GM12864 (cell line): ENCODE measurements around the gene CHID1.

Experiments
- DNase-seq: peaks from one replicate; pipeline ENCODE4 v3.0.0-alpha.2; 2011; ENCODE audit warnings: low read depth
- H3K4me3 ChIP-seq: 2 replicates; pipeline ENCODE4 v1.5.1; 2011; ENCODE audit warnings: mild to moderate bottlenecking, low read depth, low read length, control low read depth
- TF ChIP-seq, protein P1 (sequence below): IDR thresholded peaks from 2 replicates; pipeline ENCODE4 v1.5.1; 2011; ENCODE audit warnings: low read depth, mild to moderate bottlenecking, moderate library complexity, low read length, control low read depth, inconsistent platforms; ENCODE audit errors: missing control alignments

The CHID1 gene

DNA sequence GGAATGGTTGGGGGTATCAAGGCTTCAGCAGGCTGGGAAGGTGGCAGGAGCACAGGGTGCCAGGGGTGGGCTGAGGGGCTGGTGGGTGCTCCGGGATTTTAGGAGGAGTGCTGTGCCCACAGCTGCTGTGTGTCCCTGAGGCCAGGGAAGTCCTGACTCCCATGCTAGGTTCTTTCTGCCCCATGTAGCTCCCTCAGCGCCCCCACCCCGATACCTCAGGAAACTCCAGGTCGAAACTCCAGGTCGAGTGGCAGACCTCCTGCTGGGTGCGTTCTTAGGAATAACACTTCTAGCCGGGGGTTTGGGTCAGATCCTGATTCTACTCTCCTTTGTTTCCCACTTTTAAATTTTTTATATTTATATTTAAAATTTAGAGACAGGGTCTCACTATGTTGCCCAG lies 23.3 kb upstream of the CHID1 start:
- TF ChIP-seq, protein P1, sequence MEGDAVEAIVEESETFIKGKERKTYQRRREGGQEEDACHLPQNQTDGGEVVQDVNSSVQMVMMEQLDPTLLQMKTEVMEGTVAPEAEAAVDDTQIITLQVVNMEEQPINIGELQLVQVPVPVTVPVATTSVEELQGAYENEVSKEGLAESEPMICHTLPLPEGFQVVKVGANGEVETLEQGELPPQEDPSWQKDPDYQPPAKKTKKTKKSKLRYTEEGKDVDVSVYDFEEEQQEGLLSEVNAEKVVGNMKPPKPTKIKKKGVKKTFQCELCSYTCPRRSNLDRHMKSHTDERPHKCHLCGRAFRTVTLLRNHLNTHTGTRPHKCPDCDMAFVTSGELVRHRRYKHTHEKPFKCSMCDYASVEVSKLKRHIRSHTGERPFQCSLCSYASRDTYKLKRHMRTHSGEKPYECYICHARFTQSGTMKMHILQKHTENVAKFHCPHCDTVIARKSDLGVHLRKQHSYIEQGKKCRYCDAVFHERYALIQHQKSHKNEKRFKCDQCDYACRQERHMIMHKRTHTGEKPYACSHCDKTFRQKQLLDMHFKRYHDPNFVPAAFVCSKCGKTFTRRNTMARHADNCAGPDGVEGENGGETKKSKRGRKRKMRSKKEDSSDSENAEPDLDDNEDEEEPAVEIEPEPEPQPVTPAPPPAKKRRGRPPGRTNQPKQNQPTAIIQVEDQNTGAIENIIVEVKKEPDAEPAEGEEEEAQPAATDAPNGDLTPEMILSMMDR, result no peak
- H3K4me3 ChIP-seq, result no peak overlapping the region

DNA sequence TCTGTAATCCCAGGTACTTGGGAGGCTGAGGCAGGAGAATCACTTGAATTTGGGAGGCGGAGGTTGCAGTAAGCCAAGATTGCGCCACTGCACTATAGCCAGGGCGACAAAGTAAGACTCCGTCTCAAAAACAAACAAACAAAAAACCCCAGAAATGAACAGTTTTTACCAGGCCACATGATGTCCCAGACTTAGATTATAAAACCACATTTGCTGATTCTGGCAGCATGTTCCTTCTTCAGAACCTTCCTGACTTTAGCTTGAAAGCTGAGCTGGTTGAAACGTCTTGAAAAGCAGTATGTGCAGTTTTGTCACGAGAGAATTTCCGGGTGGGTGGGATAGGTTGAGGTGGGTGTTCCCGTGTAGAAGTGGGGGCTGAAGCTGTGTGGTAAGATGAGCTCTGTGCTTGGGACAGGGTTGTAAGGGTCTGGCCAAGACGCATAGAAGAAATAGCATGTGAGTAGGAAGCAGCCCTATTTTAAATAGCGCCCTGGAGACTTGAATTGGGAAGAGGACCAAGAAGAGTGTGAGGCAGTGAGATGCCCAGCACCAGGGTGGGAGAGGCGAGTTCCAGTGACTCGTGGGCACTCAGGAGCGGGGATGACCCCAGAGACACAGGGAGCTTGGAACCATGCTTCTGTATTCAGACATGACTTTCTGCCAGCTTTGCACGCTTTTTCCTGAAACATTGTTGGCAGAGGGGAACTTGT lies 22.7 kb upstream of the CHID1 start:
- TF ChIP-seq, protein P1, result no peak
- H3K4me3 ChIP-seq, result no peak overlapping the region
- no peak for DNase-seq

More for the DNA sequence above, 23.3 kb upstream of the CHID1 start:
- no peak for DNase-seq

DNA sequence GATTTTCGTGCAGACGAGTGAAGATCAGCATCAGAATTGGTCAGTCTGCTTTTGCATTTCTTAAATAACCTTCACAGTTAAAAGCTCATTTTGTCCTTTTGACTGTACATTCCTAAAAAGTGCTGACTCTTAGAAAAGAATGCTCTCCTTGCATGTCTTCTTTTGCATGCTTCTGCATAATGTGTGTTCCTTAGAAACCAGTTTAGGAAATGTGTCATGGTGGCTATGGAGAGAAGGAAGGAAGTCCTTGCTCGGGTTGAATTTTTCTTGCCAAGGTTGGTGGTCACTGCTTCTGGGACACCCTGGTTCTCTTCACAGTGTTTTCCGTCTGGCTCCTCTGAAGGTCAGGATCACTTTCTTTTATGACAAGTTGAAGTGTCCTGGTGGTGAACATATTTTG lies 21.8 kb upstream of the CHID1 start:
- H3K4me3 ChIP-seq, result no peak overlapping the region
- DNase-seq, result no peak
- TF ChIP-seq, protein P1, result no peak

DNA sequence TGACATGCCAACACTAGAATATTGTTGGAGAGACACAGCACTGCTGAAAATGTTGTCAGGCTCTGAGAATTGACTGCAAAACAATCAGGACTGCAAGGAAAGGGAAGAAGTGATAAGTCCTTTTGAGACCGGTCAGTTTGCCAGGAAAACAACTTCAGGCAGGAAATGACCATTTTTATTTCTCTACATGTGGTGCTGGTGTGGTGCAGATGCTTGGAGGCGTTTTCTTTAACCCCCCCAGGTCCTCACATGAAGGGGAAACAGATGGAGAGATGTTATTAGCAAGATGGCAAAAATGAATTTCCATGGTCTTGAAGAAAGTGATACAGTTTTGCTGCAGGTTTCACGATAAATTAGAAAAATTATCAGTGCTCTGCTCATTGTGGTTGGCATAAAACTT lies 20.8 kb upstream of the CHID1 start:
- no peak overlapping the region for H3K4me3 ChIP-seq
- TF ChIP-seq, protein P1, result no peak
- no peak for DNase-seq

DNA sequence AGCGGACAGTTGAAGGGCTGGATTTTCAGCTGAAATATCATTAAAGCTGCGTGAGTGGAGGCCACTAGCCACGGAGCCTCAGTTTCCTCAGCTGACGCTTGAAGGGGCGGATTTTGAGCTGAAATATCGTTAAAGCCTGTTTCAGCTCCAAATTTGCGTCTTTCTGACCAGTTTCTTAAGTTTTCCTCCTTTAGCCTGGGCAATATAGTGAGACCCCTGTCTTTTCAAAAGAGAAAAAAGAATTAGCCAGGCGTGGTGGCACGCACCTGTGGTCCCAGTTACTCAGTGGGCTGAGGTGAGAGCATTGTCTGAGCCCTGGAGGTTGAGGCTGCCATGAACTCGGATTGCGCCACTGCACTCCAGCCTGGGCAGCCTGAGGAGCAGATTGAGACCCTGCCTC lies 18.8 kb upstream of the CHID1 start:
- no peak overlapping the region for H3K4me3 ChIP-seq
- TF ChIP-seq, protein P1, result no peak
- no peak for DNase-seq

DNA sequence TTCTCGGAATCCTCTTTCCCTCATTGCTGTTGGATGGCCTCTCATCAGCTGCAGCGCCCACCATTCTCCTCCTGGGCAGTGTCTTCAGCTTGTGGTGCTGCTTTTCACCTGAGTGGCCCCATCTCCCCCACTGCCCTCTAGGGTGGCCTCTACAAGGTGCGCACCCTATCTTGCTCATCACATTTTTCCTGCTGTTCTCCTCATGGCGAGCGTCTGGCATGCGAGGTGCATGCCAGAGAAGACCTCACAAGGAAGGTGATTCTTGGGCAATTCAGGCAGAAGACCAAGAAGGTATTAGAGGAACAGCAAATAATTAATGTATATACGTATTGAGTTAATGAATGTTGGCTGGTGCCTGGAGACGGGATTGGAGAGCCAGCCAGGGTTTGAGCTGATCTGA lies 18.2 kb upstream of the CHID1 start:
- TF ChIP-seq, protein P1, result no peak
- no peak overlapping the region for H3K4me3 ChIP-seq
- no peak for DNase-seq

DNA sequence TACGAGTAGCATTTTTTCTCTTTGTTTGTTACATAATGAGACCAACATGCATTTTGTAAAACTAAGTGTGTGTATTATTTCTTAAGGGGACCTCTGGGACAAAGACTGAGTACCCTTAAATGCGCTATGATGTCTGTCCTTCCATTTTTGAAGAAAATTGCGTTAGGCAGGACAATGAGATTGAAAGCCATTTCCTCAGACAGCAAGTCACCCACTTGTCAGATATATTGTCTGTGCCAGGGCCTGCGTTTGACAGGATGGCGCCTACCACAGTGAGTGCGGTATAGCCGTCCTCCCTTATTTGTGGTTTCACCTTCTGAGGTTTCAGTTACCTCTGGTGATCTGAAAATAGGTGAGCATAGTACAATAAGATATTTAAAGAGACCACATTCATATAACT lies 17.3 kb upstream of the CHID1 start:
- H3K4me3 ChIP-seq, result no peak overlapping the region
- no peak for DNase-seq
- TF ChIP-seq, protein P1, result no peak
